ENCODE measurements around the gene MARCHF3. TPM values are rescaled to one million over a fixed set of nuclear protein-coding genes. Genes with fewer than 3 reads are reported as not detected.

The MARCHF3 gene
- total and polyA plus RNA-seq, 10 of the 15 experiments (the other 5 are each of a cell fraction or from before 2014, with no cell fraction given): 3.6 to 24.1 (median 11.3) TPM

DNA sequence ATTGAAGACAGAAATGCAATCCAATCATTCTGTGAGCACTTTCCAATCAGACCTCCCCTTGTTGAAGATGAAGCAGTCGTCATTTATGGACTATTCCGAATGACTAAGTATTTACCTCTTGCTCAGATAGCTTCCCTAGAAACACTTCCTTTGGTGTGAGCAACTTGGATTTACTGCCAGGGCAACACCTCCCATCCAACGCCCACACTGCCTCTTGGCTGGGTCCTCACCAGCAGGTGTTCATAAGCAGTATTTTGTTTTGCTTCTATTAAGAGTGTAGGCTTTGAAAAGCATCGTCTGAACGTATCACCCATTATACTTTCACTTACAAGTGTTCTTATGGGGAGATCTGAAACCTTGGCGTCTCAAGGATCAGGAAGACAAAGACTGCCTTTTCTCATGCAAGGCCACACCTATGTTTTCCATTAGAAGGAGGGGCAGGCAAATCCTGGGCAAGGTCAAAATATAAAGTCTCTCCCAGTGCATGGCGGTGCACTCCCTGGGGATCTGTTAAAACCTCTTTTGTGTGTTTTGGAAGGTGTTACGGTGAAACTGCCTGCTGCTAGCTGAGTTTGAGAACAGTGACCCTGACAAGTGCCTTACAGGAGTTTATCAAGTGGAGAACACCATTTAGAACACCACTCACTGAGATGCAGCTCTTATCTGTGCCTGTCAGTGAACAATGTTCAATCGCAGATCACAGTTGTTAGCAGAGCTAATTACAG, 10.6 kb upstream of the MARCHF3 start (continued):
- TF ChIP-seq, protein P1, sequence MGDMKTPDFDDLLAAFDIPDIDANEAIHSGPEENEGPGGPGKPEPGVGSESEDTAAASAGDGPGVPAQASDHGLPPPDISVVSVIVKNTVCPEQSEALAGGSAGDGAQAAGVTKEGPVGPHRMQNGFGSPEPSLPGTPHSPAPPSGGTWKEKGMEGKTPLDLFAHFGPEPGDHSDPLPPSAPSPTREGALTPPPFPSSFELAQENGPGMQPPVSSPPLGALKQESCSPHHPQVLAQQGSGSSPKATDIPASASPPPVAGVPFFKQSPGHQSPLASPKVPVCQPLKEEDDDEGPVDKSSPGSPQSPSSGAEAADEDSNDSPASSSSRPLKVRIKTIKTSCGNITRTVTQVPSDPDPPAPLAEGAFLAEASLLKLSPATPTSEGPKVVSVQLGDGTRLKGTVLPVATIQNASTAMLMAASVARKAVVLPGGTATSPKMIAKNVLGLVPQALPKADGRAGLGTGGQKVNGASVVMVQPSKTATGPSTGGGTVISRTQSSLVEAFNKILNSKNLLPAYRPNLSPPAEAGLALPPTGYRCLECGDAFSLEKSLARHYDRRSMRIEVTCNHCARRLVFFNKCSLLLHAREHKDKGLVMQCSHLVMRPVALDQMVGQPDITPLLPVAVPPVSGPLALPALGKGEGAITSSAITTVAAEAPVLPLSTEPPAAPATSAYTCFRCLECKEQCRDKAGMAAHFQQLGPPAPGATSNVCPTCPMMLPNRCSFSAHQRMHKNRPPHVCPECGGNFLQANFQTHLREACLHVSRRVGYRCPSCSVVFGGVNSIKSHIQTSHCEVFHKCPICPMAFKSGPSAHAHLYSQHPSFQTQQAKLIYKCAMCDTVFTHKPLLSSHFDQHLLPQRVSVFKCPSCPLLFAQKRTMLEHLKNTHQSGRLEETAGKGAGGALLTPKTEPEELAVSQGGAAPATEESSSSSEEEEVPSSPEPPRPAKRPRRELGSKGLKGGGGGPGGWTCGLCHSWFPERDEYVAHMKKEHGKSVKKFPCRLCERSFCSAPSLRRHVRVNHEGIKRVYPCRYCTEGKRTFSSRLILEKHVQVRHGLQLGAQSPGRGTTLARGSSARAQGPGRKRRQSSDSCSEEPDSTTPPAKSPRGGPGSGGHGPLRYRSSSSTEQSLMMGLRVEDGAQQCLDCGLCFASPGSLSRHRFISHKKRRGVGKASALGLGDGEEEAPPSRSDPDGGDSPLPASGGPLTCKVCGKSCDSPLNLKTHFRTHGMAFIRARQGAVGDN (IDR thresholded peaks at IDR 0.05): no peak
- TF ChIP-seq CREB1 (IDR thresholded peaks at IDR 0.05; ENCODE audit: low read depth): no peak
- TF ChIP-seq ZNF622 (IDR thresholded peaks at IDR 0.05): no peak

DNA sequence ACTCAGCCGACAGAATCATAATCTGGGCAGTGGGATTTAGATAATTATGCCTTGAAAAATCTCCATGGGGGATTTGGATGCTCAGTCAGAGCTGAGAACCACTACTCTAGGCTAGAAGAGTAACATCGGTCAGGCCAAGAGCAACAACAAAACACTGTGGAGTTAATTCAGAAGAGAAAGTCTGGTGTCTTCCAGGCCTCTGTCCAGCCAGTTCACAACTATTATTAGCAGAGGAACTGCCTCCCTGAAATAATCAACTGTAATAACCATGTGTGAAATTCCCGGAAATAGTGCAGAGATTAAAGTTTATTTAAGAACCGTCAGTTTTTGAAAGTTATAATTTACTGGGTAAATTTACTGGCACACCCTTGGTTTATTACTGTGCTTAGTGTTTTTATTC, 8.2 kb upstream of the MARCHF3 start:
- ChIA-PET RAD21 (ENCODE audit: unreplicated experiment) (no interaction called here), SMC1A (ENCODE audit: uncharacterized antibody, unreplicated experiment) (interaction anchor here (1.0 to 1.1 kb wide), 3 partner anchors 13 to 32 kb away, joined by 3 to 5 read pairs (median 4); no protein-coding TSS in a partner anchor), POLR2A (interaction anchor here (1.0 kb wide), 1 partner anchor 18 kb away, joined by 3 read pairs; no protein-coding TSS in a partner anchor), CTCF (interaction anchor here (1.5 to 1.6 kb wide), 2 partner anchors 9 to 13 kb away, joined by 3 to 5 read pairs; no protein-coding TSS in a partner anchor)
- Histone ChIP-seq H3K4me3 (no peak overlapping the region), H3K27ac (ENCODE audit: control insufficient read depth, insufficient read depth) (no peak overlapping the region), H2AFZ (ENCODE audit: control insufficient read depth, low read depth, low read length) (no peak overlapping the region), H3K36me3 (ENCODE audit: control insufficient read depth in 2 of 2, insufficient read depth in 2 of 2, low read length in 1 of 2) (no peaks in the 10 kb centered on the region), H3K27me3 (replicated peaks in 1 of 2; ENCODE audit: control insufficient read depth in 2 of 2, insufficient read depth in 2 of 2, low read length in 1 of 2) (no peaks in the 10 kb centered on the region), H4K20me1 (ENCODE audit: control insufficient read depth, insufficient read depth) (no peaks in the 10 kb centered on the region), H3K9ac (ENCODE audit: control insufficient read depth, insufficient read depth, low read length) (no peak overlapping the region), H3K79me2 (ENCODE audit: control insufficient read depth, insufficient read depth, low read length) (no peaks in the 10 kb centered on the region), H3K9me3 (replicated peaks; ENCODE audit: control insufficient read depth, insufficient read depth, low read length) (no peaks in the 10 kb centered on the region), H3K4me1 (ENCODE audit: control insufficient read depth, insufficient read depth, low read length) (no peaks in the 10 kb centered on the region), H3K4me2 (ENCODE audit: control insufficient read depth, insufficient read depth) (no peak overlapping the region)
- no peak for ATAC-seq
- no TSS peak for BruUV-seq (replicated peaks)
- in situ Hi-C loops (cut with MboI) (no loop called here), intact Hi-C loops (cut with micrococcal nuclease; ENCODE audit: unreplicated experiment) (no loop called here)
- 81% methylated on average over 4 of the region's 4 CpGs for WGBS (ENCODE audit: insufficient coverage, insufficient replicate concordance, low lambda C conversion rate, missing lambda C conversion rate)
- no peak for FAIRE-seq
- no peak for DNase-seq (ENCODE audit: low read depth, low spot score)
- TF ChIP-seq RCOR1 (conservative IDR thresholded peaks at IDR 0.05; ENCODE audit: low read depth, low read length) (no peak), WRNIP1 (IDR thresholded peaks at IDR 0.05; ENCODE audit: borderline replicate concordance, low read depth, low read length) (no peak), YY1 (IDR thresholded peaks at IDR 0.05; ENCODE audit: low read depth, low read length) (no peak), DPF2 (IDR thresholded peaks at IDR 0.05) (no peak), ZNF274 (IDR thresholded peaks at IDR 0.05; ENCODE audit: insufficient read depth, insufficient read length) (no peak), NFYA (IDR thresholded peaks at IDR 0.05; ENCODE audit: borderline replicate concordance, low read depth, low read length) (no peak), NR2C1 (IDR thresholded peaks at IDR 0.05) (no peak), BRCA1 (IDR thresholded peaks at IDR 0.05; ENCODE audit: low read depth, low read length) (no peak), TBL1XR1 (IDR thresholded peaks at IDR 0.05; ENCODE audit: low read depth, low read length) (no peak), HDGF (IDR thresholded peaks at IDR 0.05) (no peak)
- TF ChIP-seq, protein P2, sequence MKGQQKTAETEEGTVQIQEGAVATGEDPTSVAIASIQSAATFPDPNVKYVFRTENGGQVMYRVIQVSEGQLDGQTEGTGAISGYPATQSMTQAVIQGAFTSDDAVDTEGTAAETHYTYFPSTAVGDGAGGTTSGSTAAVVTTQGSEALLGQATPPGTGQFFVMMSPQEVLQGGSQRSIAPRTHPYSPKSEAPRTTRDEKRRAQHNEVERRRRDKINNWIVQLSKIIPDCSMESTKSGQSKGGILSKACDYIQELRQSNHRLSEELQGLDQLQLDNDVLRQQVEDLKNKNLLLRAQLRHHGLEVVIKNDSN (IDR thresholded peaks at IDR 0.05; ENCODE audit: borderline replicate concordance, extremely low read length, insufficient read depth, low read depth, low read length): no peak
- TF ChIP-seq, protein P3, sequence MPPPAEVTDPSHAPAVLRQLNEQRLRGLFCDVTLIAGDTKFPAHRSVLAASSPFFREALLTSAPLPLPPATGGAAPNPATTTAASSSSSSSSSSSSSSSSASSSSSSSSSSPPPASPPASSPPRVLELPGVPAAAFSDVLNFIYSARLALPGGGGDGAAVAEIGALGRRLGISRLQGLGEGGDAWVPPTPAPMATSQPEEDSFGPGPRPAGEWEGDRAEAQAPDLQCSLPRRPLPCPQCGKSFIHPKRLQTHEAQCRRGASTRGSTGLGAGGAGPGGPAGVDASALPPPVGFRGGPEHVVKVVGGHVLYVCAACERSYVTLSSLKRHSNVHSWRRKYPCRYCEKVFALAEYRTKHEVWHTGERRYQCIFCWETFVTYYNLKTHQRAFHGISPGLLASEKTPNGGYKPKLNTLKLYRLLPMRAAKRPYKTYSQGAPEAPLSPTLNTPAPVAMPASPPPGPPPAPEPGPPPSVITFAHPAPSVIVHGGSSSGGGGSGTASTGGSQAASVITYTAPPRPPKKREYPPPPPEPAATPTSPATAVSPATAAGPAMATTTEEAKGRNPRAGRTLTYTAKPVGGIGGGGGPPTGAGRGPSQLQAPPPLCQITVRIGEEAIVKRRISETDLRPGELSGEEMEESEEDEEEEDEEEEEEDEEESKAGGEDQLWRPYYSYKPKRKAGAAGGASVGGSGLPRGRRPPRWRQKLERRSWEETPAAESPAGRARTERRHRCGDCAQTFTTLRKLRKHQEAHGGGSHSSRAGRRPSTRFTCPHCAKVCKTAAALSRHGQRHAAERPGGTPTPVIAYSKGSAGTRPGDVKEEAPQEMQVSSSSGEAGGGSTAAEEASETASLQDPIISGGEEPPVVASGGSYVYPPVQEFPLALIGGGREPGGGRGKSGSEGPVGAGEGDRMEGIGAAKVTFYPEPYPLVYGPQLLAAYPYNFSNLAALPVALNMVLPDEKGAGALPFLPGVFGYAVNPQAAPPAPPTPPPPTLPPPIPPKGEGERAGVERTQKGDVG (CRISPR knock-in tag; IDR thresholded peaks at IDR 0.05): no peak

All from GM12878 (cell line).